ENCODE measurements around the gene CAPN13. TPM values are rescaled to one million over a fixed set of nuclear protein-coding genes. Genes with fewer than 3 reads are reported as not detected.
"Not testable (repeated sequence)": the region's sequence is repeated elsewhere in the genome, so short reads cannot be mapped to it uniquely, and the experiment has no call there.

CAPN13 gene
- total and polyA plus RNA-seq, 2 donors (not counting 1 experiment from before 2014, with no cell fraction given) = not detected

DNA sequence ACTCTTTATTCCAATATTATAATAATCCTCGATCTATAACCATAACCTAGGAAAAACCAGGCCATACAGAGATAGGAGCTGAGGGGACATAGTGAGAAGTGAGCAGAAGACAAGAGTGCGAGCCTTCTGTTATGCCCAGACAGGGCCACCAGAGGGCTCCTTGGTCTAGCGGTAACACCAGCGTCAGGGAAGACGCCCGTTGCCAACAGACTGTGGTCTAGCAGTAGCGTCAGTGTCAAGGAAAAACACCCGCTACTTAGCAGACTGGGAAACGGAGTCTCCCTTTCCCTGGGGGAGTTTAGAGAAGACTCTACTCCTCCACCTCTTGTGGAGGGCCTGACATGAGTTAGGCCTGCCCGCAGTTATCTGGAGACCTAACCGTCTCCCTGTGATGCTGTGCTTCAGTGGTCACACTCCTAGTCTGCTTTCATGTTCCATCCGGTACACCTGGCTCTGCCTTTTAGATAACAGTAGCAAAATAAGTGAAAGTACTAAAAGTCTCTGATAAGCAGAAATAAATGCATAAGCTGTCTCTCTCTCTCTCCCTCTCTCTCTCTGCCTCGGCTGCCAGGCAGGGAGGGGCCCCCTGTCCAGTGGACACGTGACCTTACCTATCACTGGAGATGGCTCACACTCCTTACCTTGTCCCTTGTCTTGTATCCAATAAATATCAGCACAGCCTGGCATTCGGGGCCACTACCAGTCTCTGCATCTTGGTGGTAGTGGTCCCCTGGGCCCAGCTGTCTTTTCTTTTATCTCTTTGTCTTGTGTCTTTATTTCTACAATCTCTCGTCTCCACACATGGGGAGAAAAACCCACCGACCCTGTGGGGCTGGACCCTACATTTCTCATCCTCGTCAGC, 109.8 kb downstream of the CAPN13 start:
- H3K27ac ChIP-seq (ENCODE audit: low read length in 2 of 2) = not testable (repeated sequence)

More for the DNA sequence above, 109.8 kb downstream of the CAPN13 start:
- H3K27ac Mint-ChIP-seq; H3K9ac ChIP-seq (ENCODE audit: low read length); H3K4me3 Mint-ChIP-seq; H3K4me1 ChIP-seq (ENCODE audit: control insufficient read depth in 2 of 2, insufficient read depth in 2 of 2, low read length in 2 of 2); H3K9me3 Mint-ChIP-seq (ENCODE audit: insufficient read depth); H3K4me3 ChIP-seq (ENCODE audit: control extremely low read depth in 1 of 5, extremely low read depth in 1 of 5, insufficient read depth in 1 of 5, low read depth in 2 of 5, low read length in 4 of 5); H3K36me3 ChIP-seq (replicated peaks in 1 of 2; ENCODE audit: control extremely low read depth in 1 of 2, control insufficient read depth in 1 of 2, extremely low read depth in 1 of 2, insufficient read depth in 2 of 2, low read length in 1 of 2); ATAC-seq (ENCODE audit: low read depth); H3K4me1 Mint-ChIP-seq; H2AFZ ChIP-seq (ENCODE audit: insufficient read depth, low read depth, low read length, poor library complexity, severe bottlenecking); H3K4me2 ChIP-seq (replicated peaks; ENCODE audit: low read depth, low read length, poor library complexity, severe bottlenecking); intact Hi-C loops (cut with micrococcal nuclease); H3K27me3 ChIP-seq (replicated peaks in 1 of 4; ENCODE audit: control extremely low read depth in 1 of 4, control insufficient read depth in 3 of 4, insufficient read depth in 4 of 4, low read length in 3 of 4); DNase-seq; H3K79me2 ChIP-seq (ENCODE audit: control insufficient read depth, insufficient read depth, low read length); H4K20me1 ChIP-seq (ENCODE audit: control insufficient read depth, insufficient read depth, low read length, poor library complexity, severe bottlenecking): not testable (repeated sequence)
- H3K27me3 Mint-ChIP-seq = peaks cover 10% of the 10 kb centered on the region
- TF ChIP-seq CTCF (IDR thresholded peaks at IDR 0.05) = peak; percentile 27
- ChIA-PET POLR2A (interaction anchor here (0.6 kb wide), 1 partner anchor 551 kb away, joined by 4 read pairs; no protein-coding TSS in a partner anchor), CTCF (interaction anchor here (0.6 to 5.2 kb wide), 6 partner anchors 9 to 537 kb away, joined by 3 to 27 read pairs (median 4); no protein-coding TSS in a partner anchor)
- H3K9me3 ChIP-seq (ENCODE audit: control extremely low read depth in 1 of 3, control insufficient read depth in 2 of 3, insufficient read depth in 1 of 3, low read length in 2 of 3) = peaks cover 1 to 14% (median 11%) of the 10 kb centered on the region in 3 donors
- 90% methylated on average over 9 of the region's 18 CpGs for WGBS (ENCODE audit: insufficient coverage)
